ENCODE data around the gene ABITRAM. TPM values are rescaled to one million over a fixed set of nuclear protein-coding genes. Genes with fewer than 3 reads are reported as not detected.
A peak's percentile ranks its signal among the peaks of the same experiment; 100 is the strongest.

ABITRAM gene
- total and polyA plus RNA-seq, 2 of the 13 experiments (the other 11 are each of a cell fraction or from before 2014, with no cell fraction given): 10.2 to 21.6 TPM

- peak; percentile 99 for TF ChIP-seq ARID5B (CRISPR knock-in tag; IDR thresholded peaks at IDR 0.05)
- TF ChIP-seq SSRP1 (CRISPR knock-in tag; IDR thresholded peaks at IDR 0.05): no peak
- TF ChIP-seq TSC22D2 (CRISPR knock-in tag; IDR thresholded peaks at IDR 0.05; ENCODE audit: borderline replicate concordance): peak; percentile 80; the same call in 1 of the 2 replicates
- TF ChIP-seq, protein P1, sequence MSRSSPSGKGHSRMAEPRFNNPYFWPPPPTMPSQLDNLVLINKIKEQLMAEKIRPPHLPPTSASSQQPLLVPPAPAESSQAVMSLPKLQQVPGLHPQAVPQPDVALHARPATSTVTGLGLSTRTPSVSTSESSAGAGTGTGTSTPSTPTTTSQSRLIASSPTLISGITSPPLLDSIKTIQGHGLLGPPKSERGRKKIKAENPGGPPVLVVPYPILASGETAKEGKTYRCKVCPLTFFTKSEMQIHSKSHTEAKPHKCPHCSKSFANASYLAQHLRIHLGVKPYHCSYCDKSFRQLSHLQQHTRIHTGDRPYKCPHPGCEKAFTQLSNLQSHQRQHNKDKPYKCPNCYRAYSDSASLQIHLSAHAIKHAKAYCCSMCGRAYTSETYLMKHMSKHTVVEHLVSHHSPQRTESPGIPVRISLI (CRISPR knock-in tag; IDR thresholded peaks at IDR 0.05; ENCODE audit: borderline replicate concordance): peak; percentile 92
- peak; percentile 100 for TF ChIP-seq MED1 (CRISPR knock-in tag; IDR thresholded peaks at IDR 0.05)
- no peak for TF ChIP-seq MATR3 (CRISPR knock-in tag; IDR thresholded peaks at IDR 0.05)
- peak; percentile 55; the same call in 1 of the 2 replicates for TF ChIP-seq NKX3-1 (CRISPR knock-in tag; IDR thresholded peaks at IDR 0.05)
- TF ChIP-seq ARNTL (CRISPR knock-in tag; IDR thresholded peaks at IDR 0.05): peak; percentile 90
- peak; percentile 95 for TF ChIP-seq ZBTB7B (CRISPR knock-in tag; IDR thresholded peaks at IDR 0.05)
- TF ChIP-seq ZNF30 (CRISPR knock-in tag; IDR thresholded peaks at IDR 0.05): no peak
- TF ChIP-seq ZNF292 (CRISPR knock-in tag; IDR thresholded peaks at IDR 0.05; ENCODE audit: borderline replicate concordance, low read depth): peak; percentile 60; the same call in 1 of the 2 replicates
- TF ChIP-seq ZFAT (CRISPR knock-in tag; conservative IDR thresholded peaks at IDR 0.05): no peak
- peak; percentile 89 for TF ChIP-seq MEIS2 (CRISPR knock-in tag; IDR thresholded peaks at IDR 0.05)
- peak; percentile 33; the same call in 1 of the 2 replicates for TF ChIP-seq ZNF281 (CRISPR knock-in tag; IDR thresholded peaks at IDR 0.05; ENCODE audit: borderline replicate concordance)
- TF ChIP-seq PRPF4 (IDR thresholded peaks at IDR 0.05; ENCODE audit: low read depth, low read length, poor library complexity, severe bottlenecking): no peak
- peak; percentile 31; the same call in 1 of the 2 replicates for TF ChIP-seq GMEB2 (CRISPR knock-in tag; IDR thresholded peaks at IDR 0.05; ENCODE audit: low read depth)
These were observed 48.4 kb upstream of the ABITRAM start (continued) for GRCh38 chr9:108885643-108886348.
